ENCODE data around the gene TYK2.
A peak's percentile ranks its signal among the peaks of the same experiment; 100 is the strongest.

Gene TYK2

GRCh38 chr19:10332965-10333757 is 47.2 kb downstream of the TYK2 start, which contains the start of gene RAVER1:
TSS of gene RAVER1 (minus strand) at chr19:10333529. CDS start at chr19:10333507, 22 bp downstream.
- DNase-seq, result peak; percentile 97 to 98

- DNase-seq, result no peak
Measured at GRCh38 chr19:10332158-10332964, 48.0 kb downstream of the TYK2 start.

- no peak for DNase-seq
Measured at GRCh38 chr19:10329555-10329954, 50.8 kb downstream of the TYK2 start.

GRCh38 chr19:10328558-10329429 is 51.6 kb downstream of the TYK2 start:
- no peak for DNase-seq

- DNase-seq, result no peak
Measured at GRCh38 chr19:10327793-10328192, 52.6 kb downstream of the TYK2 start.

GRCh38 chr19:10325732-10326131 is 54.6 kb downstream of the TYK2 start:
- DNase-seq, result no peak

- DNase-seq, result peak in 1 of 2 experiments; percentile 21
Measured at GRCh38 chr19:10321874-10322835, 58.2 kb downstream of the TYK2 start.

GRCh38 chr19:10321417-10321797 is 59.0 kb downstream of the TYK2 start:
- DNase-seq, result no peak

- peak in 1 of 2 experiments; percentile 13 for DNase-seq
Measured at GRCh38 chr19:10320602-10321416, 59.6 kb downstream of the TYK2 start.

GRCh38 chr19:10318807-10319682 is 61.3 kb downstream of the TYK2 start:
- peak in 1 of 2 experiments; percentile 13 for DNase-seq

GRCh38 chr19:10317857-10318462 is 62.4 kb downstream of the TYK2 start:
- no peak for DNase-seq

- no peak for DNase-seq
Measured at GRCh38 chr19:10317045-10317856, 63.1 kb downstream of the TYK2 start.

- DNase-seq, result no peak
Measured at GRCh38 chr19:10316229-10317044, 63.9 kb downstream of the TYK2 start.

- DNase-seq, result peak; percentile 95 to 96
Measured at GRCh38 chr19:10315335-10316214, 64.8 kb downstream of the TYK2 start, which contains the start of gene FDX2. TSS of gene FDX2 (minus strand) at chr19:10316015. CDS start at chr19:10315996, 19 bp downstream.

GRCh38 chr19:10309423-10309822 is 70.9 kb downstream of the TYK2 start, which contains the start of gene ZGLP1:
TSS of gene ZGLP1 (minus strand) at chr19:10309815.
- DNase-seq, result no peak

GRCh38 chr19:10306327-10306726 is 74.0 kb downstream of the TYK2 start:
- DNase-seq, result no peak

All from activated T-cell treated with anti-CD3 and anti-CD28 coated beads, Interleukin-2, amount 50 U/mL, for 48 hours (primary cell).